ENCODE measurements around the gene IRF4.

DNA sequence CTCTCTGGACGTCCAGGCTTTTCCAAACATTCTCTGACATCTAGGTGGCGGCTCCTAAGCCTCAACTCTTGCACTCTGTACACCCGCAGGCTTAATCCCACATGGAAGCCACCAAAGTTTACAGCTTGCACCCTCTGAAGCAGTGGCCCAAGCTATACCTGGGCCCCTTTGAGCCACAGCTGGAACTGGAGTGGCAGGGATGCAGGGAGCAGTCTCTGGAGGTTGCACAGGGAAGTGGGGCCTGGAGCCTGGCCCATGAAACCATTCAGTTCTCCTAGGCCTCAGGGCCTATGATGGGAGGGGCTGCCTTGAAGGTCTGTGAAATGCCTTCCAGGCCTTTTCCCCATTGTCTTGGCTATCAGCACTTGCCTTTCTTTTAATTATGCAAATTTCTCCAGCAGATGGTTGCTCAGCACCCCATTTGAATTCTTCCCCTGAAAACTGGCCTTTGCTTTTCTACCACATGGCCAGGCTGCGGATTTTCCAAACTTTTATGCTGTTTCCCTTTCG, 64.9 kb downstream of the IRF4 start:
- TF ChIP-seq, protein P1, sequence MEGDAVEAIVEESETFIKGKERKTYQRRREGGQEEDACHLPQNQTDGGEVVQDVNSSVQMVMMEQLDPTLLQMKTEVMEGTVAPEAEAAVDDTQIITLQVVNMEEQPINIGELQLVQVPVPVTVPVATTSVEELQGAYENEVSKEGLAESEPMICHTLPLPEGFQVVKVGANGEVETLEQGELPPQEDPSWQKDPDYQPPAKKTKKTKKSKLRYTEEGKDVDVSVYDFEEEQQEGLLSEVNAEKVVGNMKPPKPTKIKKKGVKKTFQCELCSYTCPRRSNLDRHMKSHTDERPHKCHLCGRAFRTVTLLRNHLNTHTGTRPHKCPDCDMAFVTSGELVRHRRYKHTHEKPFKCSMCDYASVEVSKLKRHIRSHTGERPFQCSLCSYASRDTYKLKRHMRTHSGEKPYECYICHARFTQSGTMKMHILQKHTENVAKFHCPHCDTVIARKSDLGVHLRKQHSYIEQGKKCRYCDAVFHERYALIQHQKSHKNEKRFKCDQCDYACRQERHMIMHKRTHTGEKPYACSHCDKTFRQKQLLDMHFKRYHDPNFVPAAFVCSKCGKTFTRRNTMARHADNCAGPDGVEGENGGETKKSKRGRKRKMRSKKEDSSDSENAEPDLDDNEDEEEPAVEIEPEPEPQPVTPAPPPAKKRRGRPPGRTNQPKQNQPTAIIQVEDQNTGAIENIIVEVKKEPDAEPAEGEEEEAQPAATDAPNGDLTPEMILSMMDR (IDR thresholded peaks at IDR 0.05), result no peak
- no peak for TF ChIP-seq POLR2A (IDR thresholded peaks at IDR 0.05)
